SJCRH30 (cell line): ENCODE results near the gene C3orf52. TPM values are rescaled to one million over a fixed set of nuclear protein-coding genes. Genes with fewer than 3 reads are reported as not detected.

Experiments
- DNase-seq, 2 experiments: peaks; one replicate each; pipeline ENCODE4 v3.0.0-alpha.2; 2015 to 2020
- H3K27ac ChIP-seq: fragments of 250-450 bp; sonication (Bioruptor Pico); 2 replicates; pipeline ENCODE4 v1.5.1; 2020; ENCODE audit warnings: mild to moderate bottlenecking, moderate library complexity
- H3K27me3 ChIP-seq: fragments of 250-450 bp; sonication (Bioruptor Pico); 2 replicates; pipeline ENCODE4 v1.5.1; 2020; ENCODE audit warnings: mild to moderate bottlenecking, moderate library complexity
- H3K36me3 ChIP-seq: fragments of 250-450 bp; sonication (Bioruptor Pico); 2 replicates; pipeline ENCODE4 v1.5.1; 2020; ENCODE audit warnings: mild to moderate bottlenecking, moderate library complexity
- H3K4me1 ChIP-seq: fragments of 250-450 bp; sonication (Bioruptor Pico); 2 replicates; pipeline ENCODE4 v1.5.1; 2020; ENCODE audit warnings: mild to moderate bottlenecking, moderate library complexity
- H3K4me3 ChIP-seq: fragments of 250-450 bp; sonication (Bioruptor Pico); 2 replicates; pipeline ENCODE4 v1.5.1; 2020; ENCODE audit warnings: mild to moderate bottlenecking, moderate library complexity
- H3K9me3 ChIP-seq: fragments of 250-450 bp; sonication (Bioruptor Pico); replicated peaks from 2 replicates; pipeline ENCODE4 v1.5.1; 2020; ENCODE audit warnings: mild to moderate bottlenecking, moderate library complexity
- total RNA-seq: library from RNA; depleted of rRNA; stranded (reverse); fragments of >200 nt; shearing (Covaris generic); gene quantifications from 2 replicates; pipeline ENCODE4 v1.2.3, GENCODE V29; 2014

The C3orf52 gene
- total RNA-seq, 1 experiment from 2014 or later, result 15.5 TPM

DNA sequence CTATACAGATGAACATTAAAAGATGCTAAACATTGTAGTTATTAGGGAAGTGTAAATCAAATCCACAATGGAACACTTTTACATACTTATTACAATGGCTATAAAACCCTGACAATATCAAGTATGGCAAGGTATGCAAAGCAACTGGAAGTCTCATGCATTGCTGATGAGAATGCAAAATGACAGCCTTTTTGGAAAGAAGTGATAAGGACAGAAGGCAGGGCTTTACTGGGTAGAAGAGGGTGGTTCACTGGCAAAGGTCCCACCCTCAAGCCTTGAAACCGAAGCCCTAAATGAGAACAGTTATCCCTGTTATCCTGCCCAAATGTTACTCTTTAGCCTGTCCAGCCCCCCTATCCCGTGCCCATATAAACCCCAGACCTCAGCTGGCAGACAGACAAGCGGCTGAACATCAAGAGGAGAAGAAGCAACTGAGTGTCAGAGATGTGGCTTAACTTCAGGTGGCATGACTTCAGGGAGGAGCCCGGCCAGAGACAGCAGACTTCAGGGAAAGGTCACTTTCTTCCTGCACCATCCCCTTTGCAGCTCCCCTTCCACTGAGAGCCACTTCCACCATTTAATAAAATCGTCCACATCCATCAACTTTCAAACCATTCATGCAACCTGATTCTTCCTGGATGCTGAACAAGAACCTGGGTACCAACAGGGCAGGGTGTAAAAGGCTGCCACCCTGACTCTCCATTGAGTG lies 47.6 kb downstream of the C3orf52 start:
- Histone ChIP-seq H3K27ac (no peak overlapping the region), H3K4me3 (no peak overlapping the region), H3K36me3 (no peaks in the 10 kb centered on the region), H3K27me3 (no peaks in the 10 kb centered on the region), H3K4me1 (0 out of 2 replicates have a peak, but pooled peaks cover 2% of the 10 kb centered on the region), H3K9me3 (no peaks in the 10 kb centered on the region)
- DNase-seq, result no peak

DNA sequence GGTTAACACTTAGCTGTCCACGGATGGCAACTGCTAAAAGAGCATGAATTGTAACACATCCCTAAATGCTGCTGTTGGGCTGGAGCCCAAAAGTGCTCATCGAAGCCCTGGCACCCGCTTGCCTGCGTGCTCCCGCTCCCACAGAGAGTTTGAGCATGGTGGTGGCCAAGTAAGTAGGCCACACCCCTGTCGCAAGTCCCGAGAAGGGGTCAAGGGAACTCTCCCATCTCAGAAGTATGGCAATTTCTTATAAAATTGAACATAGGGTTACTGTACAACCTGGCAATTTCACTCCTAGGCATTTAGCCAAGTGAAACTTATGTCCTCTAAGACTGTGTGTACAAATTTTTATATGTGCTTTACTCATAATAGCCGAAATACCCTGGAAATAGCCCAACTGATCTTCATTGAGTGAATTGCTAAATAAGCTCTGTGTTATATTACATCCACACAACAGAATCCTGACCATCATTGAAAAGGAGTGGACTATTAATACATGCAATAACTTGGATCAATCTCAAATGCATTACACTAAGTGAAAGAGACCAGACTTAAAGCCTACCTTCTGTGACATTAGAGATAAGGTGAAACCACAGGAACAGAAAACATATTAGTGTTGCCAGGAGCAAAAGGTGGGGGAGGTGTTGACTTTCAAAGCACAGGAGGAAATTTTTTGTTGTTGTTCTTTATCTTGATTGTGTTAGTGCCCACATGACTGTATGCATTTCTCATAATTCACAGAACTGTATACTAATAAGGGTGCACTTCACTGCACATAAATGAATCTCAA lies 48.3 kb downstream of the C3orf52 start:
- no peak overlapping the region for H3K4me3 ChIP-seq
- no peaks in the 10 kb centered on the region for H3K9me3 ChIP-seq
- DNase-seq, result no peak
- H3K4me1 ChIP-seq, result no peaks in the 10 kb centered on the region
- no peaks in the 10 kb centered on the region for H3K36me3 ChIP-seq
- H3K27ac ChIP-seq, result no peak overlapping the region
- no peaks in the 10 kb centered on the region for H3K27me3 ChIP-seq

- no peaks in the 10 kb centered on the region for H3K27me3 ChIP-seq
- no peaks in the 10 kb centered on the region; the same call in 1 of the 2 replicates for H3K9me3 ChIP-seq
- H3K36me3 ChIP-seq, result no peaks in the 10 kb centered on the region
- no peak overlapping the region for H3K27ac ChIP-seq
- no peaks in the 10 kb centered on the region for H3K4me1 ChIP-seq
- no peak overlapping the region for H3K4me3 ChIP-seq
- no peak for DNase-seq
Measured at GRCh38 chr3:112136046-112136445, 49.9 kb downstream of the C3orf52 start.

DNA sequence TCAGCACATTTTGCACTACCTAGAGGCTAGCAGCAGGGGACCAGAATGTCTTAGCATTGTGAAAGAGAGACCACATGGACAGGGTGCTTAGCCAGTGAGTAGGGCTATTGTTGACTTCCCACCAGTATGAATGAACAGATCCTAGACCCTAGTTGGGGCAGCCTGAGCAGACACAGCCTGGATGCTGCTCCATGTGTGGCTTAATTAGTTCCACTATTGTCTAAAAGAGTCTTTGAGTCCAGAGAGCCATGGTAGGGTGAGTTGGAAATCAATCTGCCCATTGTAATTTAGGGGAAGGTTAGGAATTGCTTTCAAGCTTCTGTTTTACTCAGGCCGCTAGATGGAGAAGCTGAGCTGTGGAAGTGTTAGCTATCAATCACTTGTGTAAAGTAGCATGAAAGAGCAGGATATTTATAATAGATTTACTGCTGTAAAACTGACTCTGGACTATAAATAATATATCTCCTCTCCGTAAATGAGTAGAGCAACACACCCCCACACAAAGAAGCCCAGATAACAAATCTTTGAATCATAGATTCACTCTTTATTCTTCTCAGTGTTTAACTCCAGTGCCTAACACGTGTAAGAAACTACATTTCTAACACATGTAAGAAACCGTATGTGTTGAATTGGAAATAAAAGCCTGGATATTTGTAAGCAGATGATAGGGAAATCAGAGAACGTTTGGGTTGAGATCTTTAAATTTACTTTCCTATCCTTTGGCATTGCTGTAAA lies 50.9 kb downstream of the C3orf52 start:
- peak; percentile 54 to 84 for DNase-seq
- Histone ChIP-seq H3K4me1 (no peaks in the 10 kb centered on the region), H3K9me3 (no peaks in the 10 kb centered on the region; the same call in 1 of the 2 replicates), H3K36me3 (no peaks in the 10 kb centered on the region), H3K27ac (no peak overlapping the region), H3K27me3 (no peaks in the 10 kb centered on the region), H3K4me3 (no peak overlapping the region)

DNA sequence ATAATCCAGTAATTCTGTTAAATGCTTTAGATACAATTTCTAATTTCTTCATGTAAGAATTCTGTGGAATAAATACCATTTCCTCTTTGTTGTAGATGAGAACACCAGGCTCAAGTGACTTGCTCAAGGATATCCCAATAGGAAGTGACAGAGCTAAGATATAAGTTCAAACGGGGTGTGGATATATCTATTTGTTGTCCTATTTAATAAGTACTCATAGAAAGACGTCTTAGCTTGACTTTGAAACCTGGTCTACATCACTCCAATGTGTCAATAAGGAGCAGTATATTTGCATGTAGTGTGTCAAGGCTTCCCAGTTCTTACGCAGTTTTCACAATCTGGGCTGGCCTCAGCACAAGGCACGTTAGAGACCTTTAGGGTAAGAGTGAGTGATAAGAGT lies 51.6 kb downstream of the C3orf52 start:
- no peaks in the 10 kb centered on the region for H3K4me1 ChIP-seq
- H3K36me3 ChIP-seq, result no peaks in the 10 kb centered on the region
- DNase-seq, result no peak
- no peak overlapping the region for H3K4me3 ChIP-seq
- no peak overlapping the region for H3K27ac ChIP-seq
- H3K9me3 ChIP-seq, result no peaks in the 10 kb centered on the region; the same call in 1 of the 2 replicates
- no peaks in the 10 kb centered on the region for H3K27me3 ChIP-seq

- no peaks in the 10 kb centered on the region for H3K27me3 ChIP-seq
Measured at GRCh38 chr3:112138219-112138969, 52.2 kb downstream of the C3orf52 start.

GRCh38 chr3:112140584-112140983 lies 54.4 kb downstream of the C3orf52 start:
- H3K27me3 ChIP-seq, result no peaks in the 10 kb centered on the region
- H3K4me3 ChIP-seq, result no peak overlapping the region
- no peak for DNase-seq
- H3K36me3 ChIP-seq, result no peaks in the 10 kb centered on the region
- no peak overlapping the region for H3K27ac ChIP-seq
- no peaks in the 10 kb centered on the region for H3K4me1 ChIP-seq
- no peaks in the 10 kb centered on the region; the same call in 1 of the 2 replicates for H3K9me3 ChIP-seq

More at GRCh38 chr3:112138219-112138969, 52.2 kb downstream of the C3orf52 start:
- H3K36me3 ChIP-seq, result no peaks in the 10 kb centered on the region
- H3K27ac ChIP-seq, result no peak overlapping the region
- H3K4me3 ChIP-seq, result no peak overlapping the region
- no peaks in the 10 kb centered on the region; the same call in 1 of the 2 replicates for H3K9me3 ChIP-seq
- no peak for DNase-seq
- H3K4me1 ChIP-seq, result no peaks in the 10 kb centered on the region

GRCh38 chr3:112141293-112141692 lies 55.1 kb downstream of the C3orf52 start:
- no peaks in the 10 kb centered on the region; the same call in 1 of the 2 replicates for H3K9me3 ChIP-seq
- DNase-seq, result no peak
- no peak overlapping the region for H3K27ac ChIP-seq
- H3K4me3 ChIP-seq, result no peak overlapping the region
- H3K36me3 ChIP-seq, result no peaks in the 10 kb centered on the region
- H3K27me3 ChIP-seq, result no peaks in the 10 kb centered on the region
- no peaks in the 10 kb centered on the region for H3K4me1 ChIP-seq

- no peaks in the 10 kb centered on the region for H3K4me1 ChIP-seq
- H3K27me3 ChIP-seq, result no peaks in the 10 kb centered on the region
- no peak for DNase-seq
- no peaks in the 10 kb centered on the region; the same call in 1 of the 2 replicates for H3K9me3 ChIP-seq
- H3K4me3 ChIP-seq, result no peak overlapping the region
- no peaks in the 10 kb centered on the region for H3K36me3 ChIP-seq
- no peak overlapping the region for H3K27ac ChIP-seq
Measured at GRCh38 chr3:112143251-112143650, 57.1 kb downstream of the C3orf52 start.

DNA sequence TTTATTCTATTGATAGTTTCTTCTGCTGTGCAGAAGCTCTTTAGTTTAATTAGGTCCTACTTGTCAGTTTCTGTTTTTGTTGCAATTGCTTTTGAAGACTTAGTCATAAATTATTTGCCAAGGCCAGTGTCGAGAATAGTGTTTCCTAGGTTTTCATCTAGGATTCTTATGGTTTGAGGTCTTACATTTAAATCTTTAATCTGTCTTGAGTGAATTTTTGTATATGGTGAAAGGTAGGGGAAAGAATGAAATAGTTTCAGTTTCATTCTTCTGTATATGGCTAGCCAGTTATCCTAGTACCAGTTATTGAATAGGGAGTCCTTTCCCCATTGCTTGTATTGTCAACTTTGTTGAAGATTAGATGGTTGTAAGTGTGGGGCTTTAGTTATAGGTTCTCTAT lies 57.5 kb downstream of the C3orf52 start:
- Histone ChIP-seq H3K36me3 (no peaks in the 10 kb centered on the region), H3K27me3 (no peaks in the 10 kb centered on the region)

DNA sequence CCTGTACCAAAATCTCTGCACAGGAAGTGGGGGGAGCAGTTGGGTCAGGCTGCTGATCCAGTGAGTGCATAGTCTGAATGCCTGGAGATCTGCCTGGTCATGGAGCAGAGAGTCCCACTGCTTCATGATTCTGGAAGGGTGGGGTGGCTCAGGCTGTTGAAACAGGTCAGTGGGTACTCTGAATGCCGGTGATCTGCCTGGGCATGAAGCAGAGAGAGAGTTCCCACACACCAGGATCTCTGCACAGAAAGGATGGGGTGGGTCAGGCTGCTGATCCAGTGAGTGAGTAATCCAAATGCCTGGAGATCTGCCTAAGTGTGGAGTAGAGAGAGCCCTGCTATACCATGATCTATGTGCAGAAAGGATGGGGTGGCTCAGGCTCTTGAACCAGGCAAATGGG lies 62.9 kb downstream of the C3orf52 start:
- Histone ChIP-seq H3K27me3 (no peaks in the 10 kb centered on the region), H3K4me3 (no peak overlapping the region), H3K4me1 (no peaks in the 10 kb centered on the region), H3K9me3 (no peaks in the 10 kb centered on the region), H3K27ac (no peak overlapping the region), H3K36me3 (no peaks in the 10 kb centered on the region)
- DNase-seq, result no peak

More for the DNA sequence above, 57.5 kb downstream of the C3orf52 start:
- DNase-seq, result no peak
- Histone ChIP-seq H3K4me1 (no peaks in the 10 kb centered on the region), H3K4me3 (no peak overlapping the region), H3K9me3 (no peaks in the 10 kb centered on the region; the same call in 1 of the 2 replicates), H3K27ac (no peak overlapping the region)

DNA sequence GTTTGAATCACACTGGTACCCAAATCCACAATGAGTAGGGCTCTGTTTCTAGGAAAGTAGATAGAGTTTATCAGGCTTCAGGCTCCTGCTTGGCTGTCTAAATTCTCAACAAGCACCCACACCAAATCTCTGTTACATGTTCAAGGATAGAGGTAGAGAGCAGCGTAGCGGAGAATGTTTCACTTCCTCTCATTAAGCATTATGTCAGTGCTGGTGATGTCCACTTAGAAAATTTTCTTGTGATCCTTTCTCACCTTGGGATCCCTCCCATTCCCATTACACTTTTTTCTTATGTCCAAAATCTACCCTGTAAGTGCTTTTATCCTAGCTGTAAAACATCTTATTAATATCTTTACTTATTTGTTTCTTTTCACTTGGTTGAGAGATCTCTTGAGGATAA lies 81.6 kb downstream of the C3orf52 start:
- H3K9me3 ChIP-seq, result no peaks in the 10 kb centered on the region
- no peaks in the 10 kb centered on the region for H3K27me3 ChIP-seq
- H3K4me1 ChIP-seq, result no peaks in the 10 kb centered on the region
- H3K4me3 ChIP-seq, result no peak overlapping the region
- H3K27ac ChIP-seq, result no peak overlapping the region
- DNase-seq, result no peak
- no peaks in the 10 kb centered on the region for H3K36me3 ChIP-seq
